ENCODE measurements around the gene NFIX. TPM values are rescaled to one million over a fixed set of nuclear protein-coding genes. Genes with fewer than 3 reads are reported as not detected.

NFIX gene
- total RNA-seq, 2 donors from 2014 or later, result 16.9 to 26.7 TPM

GRCh38 chr19:13029893-13030292 lies 34.6 kb downstream of the NFIX start:
- H3K4me3 ChIP-seq, result no peak overlapping the region
- DNase-seq, result peak in 1 of 4 donors; percentile 45
- no peak overlapping the region for H3K27ac ChIP-seq
- no peaks in the 10 kb centered on the region for H3K9me3 ChIP-seq
- no peaks in the 10 kb centered on the region for H3K27me3 ChIP-seq
- no peak for ATAC-seq
- H3K4me1 ChIP-seq, result peaks cover 67% of the 10 kb centered on the region
- WGBS, 2 donors, result 69 to 80% methylated on average over 6 to 10 of the region's 10 CpGs
- intact Hi-C loops (cut with DNase I), result loop anchor here (5.0 kb wide), 1 partner anchor 43 kb away; no protein-coding TSS in a partner anchor
- TF ChIP-seq, protein P1, sequence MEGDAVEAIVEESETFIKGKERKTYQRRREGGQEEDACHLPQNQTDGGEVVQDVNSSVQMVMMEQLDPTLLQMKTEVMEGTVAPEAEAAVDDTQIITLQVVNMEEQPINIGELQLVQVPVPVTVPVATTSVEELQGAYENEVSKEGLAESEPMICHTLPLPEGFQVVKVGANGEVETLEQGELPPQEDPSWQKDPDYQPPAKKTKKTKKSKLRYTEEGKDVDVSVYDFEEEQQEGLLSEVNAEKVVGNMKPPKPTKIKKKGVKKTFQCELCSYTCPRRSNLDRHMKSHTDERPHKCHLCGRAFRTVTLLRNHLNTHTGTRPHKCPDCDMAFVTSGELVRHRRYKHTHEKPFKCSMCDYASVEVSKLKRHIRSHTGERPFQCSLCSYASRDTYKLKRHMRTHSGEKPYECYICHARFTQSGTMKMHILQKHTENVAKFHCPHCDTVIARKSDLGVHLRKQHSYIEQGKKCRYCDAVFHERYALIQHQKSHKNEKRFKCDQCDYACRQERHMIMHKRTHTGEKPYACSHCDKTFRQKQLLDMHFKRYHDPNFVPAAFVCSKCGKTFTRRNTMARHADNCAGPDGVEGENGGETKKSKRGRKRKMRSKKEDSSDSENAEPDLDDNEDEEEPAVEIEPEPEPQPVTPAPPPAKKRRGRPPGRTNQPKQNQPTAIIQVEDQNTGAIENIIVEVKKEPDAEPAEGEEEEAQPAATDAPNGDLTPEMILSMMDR (IDR thresholded peaks at IDR 0.05), result peak in 4 of 7 experiments; percentile 22 to 37 (median 30)
- no peak for TF ChIP-seq POLR2A (IDR thresholded peaks at IDR 0.05)
- H3K36me3 ChIP-seq (replicated peaks in 1 of 2; ENCODE audit: insufficient read depth in 1 of 2, low read depth in 2 of 2), result no peaks in the 10 kb centered on the region

- Histone ChIP-seq H3K36me3 (replicated peaks in 1 of 2; ENCODE audit: insufficient read depth in 1 of 2, low read depth in 2 of 2) (no peaks in the 10 kb centered on the region), H3K27me3 (no peaks in the 10 kb centered on the region), H3K9me3 (no peaks in the 10 kb centered on the region), H3K27ac (peak overlapping the region in 3 of 4 donors; percentile 58 to 68 (median 65)), H3K4me1 (peaks cover 62% of the 10 kb centered on the region), H3K4me3 (no peak overlapping the region)
- DNase-seq (no peak), ATAC-seq (no peak)
- TF ChIP-seq POLR2A (IDR thresholded peaks at IDR 0.05), result no peak
- TF ChIP-seq, protein P1 (IDR thresholded peaks at IDR 0.05), result no peak
- WGBS, 2 donors, result 38 to 60% methylated on average over 12 of the region's 12 CpGs
- intact Hi-C loops (cut with DNase I), result loop anchor here (5.0 kb wide), 1 partner anchor 45 kb away; no protein-coding TSS in a partner anchor
Measured at GRCh38 chr19:13031917-13032623, 36.8 kb downstream of the NFIX start.

- intact Hi-C loops (cut with DNase I), result loop anchor here (5.0 kb wide), 1 partner anchor 46 kb away; no protein-coding TSS in a partner anchor
- H3K27me3 ChIP-seq, result no peaks in the 10 kb centered on the region
- TF ChIP-seq, protein P1 (IDR thresholded peaks at IDR 0.05), result no peak
- no peak for TF ChIP-seq POLR2A (IDR thresholded peaks at IDR 0.05)
- ATAC-seq (no peak), DNase-seq (no peak)
- H3K4me1 ChIP-seq, result peaks cover 65% of the 10 kb centered on the region
- no peaks in the 10 kb centered on the region for H3K9me3 ChIP-seq
- H3K27ac ChIP-seq, result peak overlapping the region in 3 of 4 donors; percentile 46 to 68 (median 58)
- no peak overlapping the region for H3K4me3 ChIP-seq
- no peaks in the 10 kb centered on the region for H3K36me3 ChIP-seq (replicated peaks in 1 of 2; ENCODE audit: insufficient read depth in 1 of 2, low read depth in 2 of 2)
- 91 to 93% methylated on average over 13 of the region's 13 CpGs for WGBS, 2 donors
Measured at GRCh38 chr19:13032837-13033236, 37.6 kb downstream of the NFIX start.

- DNase-seq (no peak), ATAC-seq (no peak)
- Histone ChIP-seq H3K9me3 (no peaks in the 10 kb centered on the region), H3K4me3 (no peak overlapping the region), H3K36me3 (replicated peaks in 1 of 2; ENCODE audit: insufficient read depth in 1 of 2, low read depth in 2 of 2) (no peaks in the 10 kb centered on the region), H3K4me1 (peaks cover 67% of the 10 kb centered on the region), H3K27ac (peak overlapping the region in 3 of 4 donors; percentile 46 to 58 (median 51)), H3K27me3 (no peaks in the 10 kb centered on the region)
- no peak for TF ChIP-seq POLR2A (IDR thresholded peaks at IDR 0.05)
- TF ChIP-seq, protein P1 (IDR thresholded peaks at IDR 0.05), result no peak
- 94 to 95% methylated on average over 1 of the region's 1 CpG for WGBS, 2 donors
- intact Hi-C loops (cut with DNase I), result loop anchor here (5.0 kb wide), 1 partner anchor 46 kb away; no protein-coding TSS in a partner anchor
Measured at GRCh38 chr19:13033244-13033643, 38.0 kb downstream of the NFIX start.

Measured in body of pancreas (tissue), 4 donors.